Body of pancreas (tissue), 4 donors: ENCODE data around the gene ADGRD1. TPM values are rescaled to one million over a fixed set of nuclear protein-coding genes. Genes with fewer than 3 reads are reported as not detected.

Source experiments
- ATAC-seq: fragments of 150-250 bp; one replicate; pipeline ENCODE4 v1.9.1; 2016
- DNase-seq, 4 donors: peaks; one replicate each; pipeline ENCODE4 v3.0.0-alpha.2; 2019
- H3K27ac ChIP-seq, 4 donors: fragments of 200-600 bp; sonication (generic); 1 replicate in 3 of 4; 2 replicates in 1 of 4; pipeline versions ENCODE4 v1.5.1 to v1.6.1; 2016 to 2019; ENCODE audit warnings: mild to moderate bottlenecking in 1 of 4, mixed read lengths in 1 of 4, moderate library complexity in 1 of 4
- H3K27me3 ChIP-seq, 2 donors: fragments of 200-600 bp; sonication (generic); one replicate each; pipeline ENCODE4 v1.6.0; 2016; ENCODE audit warnings: mild to moderate bottlenecking in 1 of 2
- H3K36me3 ChIP-seq, 2 donors: fragments of 200-600 bp; sonication (generic); replicated peaks in 1 of 2; 2 replicates each; pipeline ENCODE4 v1.5.1; 2016; ENCODE audit warnings: low read depth in 2 of 2; ENCODE audit not compliant: insufficient read depth in 1 of 2
- H3K4me1 ChIP-seq: fragments of 200-600 bp; sonication (generic); one replicate; pipeline ENCODE4 v1.6.0; 2016
- H3K4me3 ChIP-seq, 2 donors: fragments of 200-600 bp; sonication (generic); 1 replicate in 1 of 2; 2 replicates in 1 of 2; pipeline ENCODE4 v1.5.1; 2016 to 2019
- H3K9me3 ChIP-seq, 3 donors: fragments of 200-600 bp; sonication (generic); 1 replicate in 2 of 3; 2 replicates in 1 of 3; pipeline ENCODE4 v1.5.1; 2016
- POLR2A ChIP-seq, 3 donors: fragments of 450-650 bp; IDR thresholded peaks; one replicate each; pipeline ENCODE4 v1.6.1; 2016; ENCODE audit warnings: antibody characterized with exemption in 3 of 3, mild to moderate bottlenecking in 2 of 3
- WGBS, 2 donors: methylation state at CpG; one replicate each; pipeline ENCODE4 v1.1.5; 2017; 5-methylcytosine and 5-hydroxymethylcytosine counted together
- intact Hi-C: fragments of 100-400 bp; cut with DNase I; formaldehyde crosslinking; loops from one replicate; pipeline ENCODE4 v1.15.1; 2023
- total RNA-seq, 2 donors: library from RNA; depleted of rRNA; stranded (reverse); fragments of >200 nt; gene quantifications; one replicate each; pipeline ENCODE4 v1.1.0, GENCODE V29; 2016
- TF ChIP-seq, protein P1 (sequence below), 7 experiments: fragments of 450-650 bp in 4 of 7; fragments of 200-600 bp in 3 of 7; sonication (generic) in 3 of 7; IDR thresholded peaks; one replicate each; pipeline ENCODE4 v1.5.1; 2016 to 2019; ENCODE audit warnings: antibody characterized with exemption in 7 of 7

ADGRD1 gene
- total RNA-seq, 2 donors from 2014 or later, result 4.4 to 4.9 TPM

DNA sequence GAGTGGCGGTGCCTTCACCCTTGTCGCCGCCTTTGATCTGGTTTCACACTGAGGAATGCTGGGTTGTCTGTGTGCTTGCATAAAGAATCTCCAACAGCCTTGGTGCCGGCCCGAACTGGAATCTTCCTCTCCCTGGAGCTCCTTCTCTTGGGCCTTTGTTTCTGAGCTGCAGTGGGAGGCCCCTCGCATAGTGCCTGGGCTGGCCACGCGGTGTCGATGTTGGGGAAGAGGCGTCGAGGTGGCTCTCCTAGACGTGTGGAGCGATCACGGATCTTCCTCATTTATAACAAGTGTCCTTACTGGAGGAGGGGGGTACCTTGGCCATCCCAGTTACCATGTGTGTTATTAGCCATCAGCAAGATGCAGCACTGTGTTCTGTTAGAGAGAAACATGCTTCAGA lies 60.6 kb downstream of the ADGRD1 start:
- H3K9me3 ChIP-seq, result no peaks in the 10 kb centered on the region
- ATAC-seq, result no peak
- no peaks in the 10 kb centered on the region for H3K36me3 ChIP-seq
- DNase-seq, result no peak
- H3K27ac ChIP-seq, result no peak overlapping the region
- H3K4me1 ChIP-seq, result no peaks in the 10 kb centered on the region
- intact Hi-C loops, result no loop called here
- H3K4me3 ChIP-seq, result no peak overlapping the region
- no peaks in the 10 kb centered on the region for H3K27me3 ChIP-seq
- 76% methylated on average over 14 of the region's 14 CpGs for WGBS, 2 donors
- TF ChIP-seq POLR2A (IDR thresholded peaks at IDR 0.05), result no peak
- TF ChIP-seq, protein P1, sequence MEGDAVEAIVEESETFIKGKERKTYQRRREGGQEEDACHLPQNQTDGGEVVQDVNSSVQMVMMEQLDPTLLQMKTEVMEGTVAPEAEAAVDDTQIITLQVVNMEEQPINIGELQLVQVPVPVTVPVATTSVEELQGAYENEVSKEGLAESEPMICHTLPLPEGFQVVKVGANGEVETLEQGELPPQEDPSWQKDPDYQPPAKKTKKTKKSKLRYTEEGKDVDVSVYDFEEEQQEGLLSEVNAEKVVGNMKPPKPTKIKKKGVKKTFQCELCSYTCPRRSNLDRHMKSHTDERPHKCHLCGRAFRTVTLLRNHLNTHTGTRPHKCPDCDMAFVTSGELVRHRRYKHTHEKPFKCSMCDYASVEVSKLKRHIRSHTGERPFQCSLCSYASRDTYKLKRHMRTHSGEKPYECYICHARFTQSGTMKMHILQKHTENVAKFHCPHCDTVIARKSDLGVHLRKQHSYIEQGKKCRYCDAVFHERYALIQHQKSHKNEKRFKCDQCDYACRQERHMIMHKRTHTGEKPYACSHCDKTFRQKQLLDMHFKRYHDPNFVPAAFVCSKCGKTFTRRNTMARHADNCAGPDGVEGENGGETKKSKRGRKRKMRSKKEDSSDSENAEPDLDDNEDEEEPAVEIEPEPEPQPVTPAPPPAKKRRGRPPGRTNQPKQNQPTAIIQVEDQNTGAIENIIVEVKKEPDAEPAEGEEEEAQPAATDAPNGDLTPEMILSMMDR (IDR thresholded peaks at IDR 0.05), result no peak

DNA sequence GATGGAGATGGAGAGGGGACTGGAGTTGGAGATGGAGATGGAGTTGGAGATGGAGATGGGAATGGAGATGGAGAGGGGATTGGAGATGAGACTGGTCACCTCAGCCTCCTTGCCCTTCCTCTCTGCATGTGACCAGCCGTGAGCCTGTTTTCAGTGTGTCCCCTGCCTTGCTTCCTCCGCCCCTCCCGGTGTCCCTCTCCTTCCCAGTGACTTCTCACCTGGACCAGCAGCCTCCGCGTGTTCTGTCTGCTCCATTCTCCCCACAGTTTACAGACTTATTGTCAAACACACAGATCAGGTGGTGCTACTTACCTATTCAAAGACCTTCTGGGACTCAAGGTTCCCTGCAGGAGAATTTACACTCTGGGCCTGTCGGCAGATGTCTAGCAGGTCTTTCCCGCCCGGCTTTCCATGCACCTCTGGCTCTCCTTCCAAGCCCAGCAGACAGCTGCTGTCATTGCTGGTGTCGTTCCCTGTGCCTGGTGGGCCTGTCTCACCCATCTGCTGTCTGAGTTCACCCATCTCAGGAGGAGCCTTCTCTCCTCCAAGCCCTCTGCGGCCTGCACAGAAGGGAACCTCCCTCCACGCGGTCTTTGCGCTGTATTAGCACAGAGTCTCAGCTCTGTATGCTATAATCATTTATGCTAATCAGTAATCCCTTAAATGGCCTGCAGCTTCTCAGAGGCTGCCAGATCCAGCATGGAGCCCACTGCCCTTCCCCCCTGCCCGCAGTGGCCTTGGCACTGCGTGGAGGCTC lies 62.1 kb downstream of the ADGRD1 start:
- DNase-seq (no peak), ATAC-seq (no peak)
- Histone ChIP-seq H3K4me3 (no peak overlapping the region), H3K4me1 (no peaks in the 10 kb centered on the region), H3K27me3 (no peaks in the 10 kb centered on the region), H3K36me3 (no peaks in the 10 kb centered on the region), H3K27ac (no peak overlapping the region), H3K9me3 (no peaks in the 10 kb centered on the region)
- WGBS, 2 donors, result 84 to 86% methylated on average over 15 of the region's 15 CpGs
- intact Hi-C loops, result no loop called here
- TF ChIP-seq, protein P1 (IDR thresholded peaks at IDR 0.05), result no peak
- no peak for TF ChIP-seq POLR2A (IDR thresholded peaks at IDR 0.05)

- TF ChIP-seq, protein P1 (IDR thresholded peaks at IDR 0.05), result no peak
- TF ChIP-seq POLR2A (IDR thresholded peaks at IDR 0.05), result no peak
- DNase-seq (no peak), ATAC-seq (no peak)
- no peaks in the 10 kb centered on the region for H3K4me1 ChIP-seq
- no peaks in the 10 kb centered on the region for H3K9me3 ChIP-seq
- no peak overlapping the region for H3K27ac ChIP-seq
- no peak overlapping the region for H3K4me3 ChIP-seq
- H3K36me3 ChIP-seq, result no peaks in the 10 kb centered on the region
- intact Hi-C loops, result no loop called here
- no peaks in the 10 kb centered on the region for H3K27me3 ChIP-seq
Measured at GRCh38 chr12:131017477-131017991, 63.8 kb downstream of the ADGRD1 start.

DNA sequence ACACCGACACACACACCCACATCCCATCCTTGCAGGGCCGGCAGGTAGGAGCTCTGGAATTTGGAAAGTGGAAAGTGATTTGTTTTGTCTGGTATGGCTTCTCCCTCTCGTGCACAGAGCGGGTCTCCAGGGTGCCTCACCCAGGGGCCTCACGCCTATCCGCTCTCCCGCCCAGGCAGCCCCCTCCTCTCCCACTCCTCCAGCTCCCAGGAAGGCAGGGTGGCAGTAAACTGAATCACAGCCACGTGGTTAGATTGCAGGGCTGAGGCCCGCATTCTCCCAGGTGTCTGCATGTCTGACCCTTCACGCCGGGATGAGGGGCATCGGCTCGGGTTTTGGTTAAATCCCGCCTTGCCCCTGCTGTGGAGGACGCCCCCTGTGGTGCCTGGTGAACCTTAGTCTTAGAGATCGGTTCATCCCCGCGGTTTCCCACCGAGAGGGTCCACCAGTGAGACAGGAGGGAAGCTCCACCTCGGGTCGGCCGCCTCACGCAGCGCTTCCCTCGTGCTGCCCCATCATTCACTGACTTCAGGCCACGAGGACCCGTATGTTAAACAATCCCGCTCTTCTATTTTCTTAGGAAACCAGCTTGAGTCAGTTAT lies 64.4 kb downstream of the ADGRD1 start:
- intact Hi-C loops, result no loop called here
- 70 to 77% methylated on average over 27 to 28 of the region's 28 CpGs for WGBS, 2 donors
- no peaks in the 10 kb centered on the region for H3K27me3 ChIP-seq
- H3K4me3 ChIP-seq, result no peak overlapping the region
- H3K9me3 ChIP-seq, result no peaks in the 10 kb centered on the region
- DNase-seq, result no peak
- H3K27ac ChIP-seq, result no peak overlapping the region
- ATAC-seq, result no peak
- no peak for TF ChIP-seq POLR2A (IDR thresholded peaks at IDR 0.05)
- TF ChIP-seq, protein P1 (IDR thresholded peaks at IDR 0.05), result no peak
- H3K4me1 ChIP-seq, result no peaks in the 10 kb centered on the region
- no peaks in the 10 kb centered on the region for H3K36me3 ChIP-seq
